K562 (cell line): ENCODE results near the gene TP53I3. TPM values are rescaled to one million over a fixed set of nuclear protein-coding genes. Genes with fewer than 3 reads are reported as not detected.
A peak's percentile ranks its signal among the peaks of the same experiment; 100 is the strongest.

Source experiments
- CBX5 ChIP-seq: IDR thresholded peaks from 2 replicates; pipeline ENCODE4 v1.6.1; 2014; ENCODE audit warnings: low read depth, borderline replicate concordance
- ETV6 ChIP-seq, 3 experiments: fragments of 150-350 bp in 1 of 3; sonication (generic) in 1 of 3; formaldehyde crosslinking in 1 of 3; IDR thresholded peaks; 2 replicates each; pipeline versions ENCODE4 v1.6.1 to v1.8.0; 2014 to 2022; ENCODE audit warnings: borderline replicate concordance in 2 of 3, low read depth in 2 of 3, antibody characterized with exemption in 1 of 3, low read length in 1 of 3, mild to moderate bottlenecking in 1 of 3, missing genetic modification reagents in 1 of 3
- FOS ChIP-seq: IDR thresholded peaks from 3 replicates; pipeline ENCODE4 v1.6.1; 2011; ENCODE audit not compliant: insufficient read length; ENCODE audit errors: extremely low read depth
- KDM2B ChIP-seq: fragments of 250-450 bp; sonication (Bioruptor Pico); IDR thresholded peaks from 2 replicates; pipeline ENCODE4 v1.8.0; 2021; ENCODE audit warnings: mild to moderate bottlenecking, moderate library complexity
- NFRKB ChIP-seq: fragments of 450-650 bp; IDR thresholded peaks from 2 replicates; pipeline ENCODE4 v1.6.1; 2016; ENCODE audit warnings: low read depth
- SFPQ ChIP-seq: fragments of 200-400 bp; formaldehyde crosslinking; IDR thresholded peaks from 2 replicates; pipeline ENCODE4 v1.6.1; 2017; ENCODE audit warnings: mild to moderate bottlenecking, low read depth, low read length, moderate library complexity
- SNRNP70 ChIP-seq: fragments of 200-400 bp; formaldehyde crosslinking; optimal IDR thresholded peaks from 2 replicates; pipeline ENCODE3; 2017; ENCODE audit warnings: low read depth, low read length
- ZBTB1 ChIP-seq: sonication (generic); formaldehyde crosslinking; IDR thresholded peaks from 2 replicates; pipeline ENCODE4 v1.8.1; 2023; ENCODE audit warnings: missing genetic modification reagents, low read depth, mild to moderate bottlenecking, borderline replicate concordance
- ZKSCAN3 ChIP-seq: fragments of 250-450 bp; sonication (Bioruptor Pico); IDR thresholded peaks from 2 replicates; pipeline ENCODE4 v1.4.0; 2020
- ZNF232 ChIP-seq: sonication (generic); formaldehyde crosslinking; IDR thresholded peaks from 2 replicates; pipeline ENCODE4 v1.8.0; 2022; ENCODE audit warnings: mild to moderate bottlenecking, missing genetic modification reagents
- ZNF551 ChIP-seq: fragments of 250-450 bp; sonication (Bioruptor Pico); IDR thresholded peaks from 2 replicates; pipeline ENCODE4 v1.5.0; 2021; ENCODE audit warnings: mild to moderate bottlenecking, moderate library complexity
- ZNF639 ChIP-seq, 2 experiments: fragments of 200-800 bp in 1 of 2; sonication (Bioruptor generic) in 1 of 2; sonication (generic) in 1 of 2; formaldehyde crosslinking in 1 of 2; IDR thresholded peaks in 1 of 2; conservative IDR thresholded peaks in 1 of 2; 2 replicates each; pipeline versions ENCODE4 v1.5.0 to v1.6.1; 2016 to 2020; ENCODE audit warnings: missing compliant biosample characterization in 1 of 2, missing genetic modification characterization in 1 of 2, missing genetic modification reagents in 1 of 2
- polyA plus RNA-seq, 8 experiments: library from polyadenylated mRNA; depleted of rRNA in 4 of 8; stranded (reverse) in 5 of 8; unstranded in 3 of 8; fragments of >200 nt; fragmentation: Nextera tagmentation in 2 of 8; fragmentation: Illumina TruSeq in 1 of 8; extraction: Ambion mirVana in 2 of 8; extraction: Trizol in 1 of 8; gene quantifications; 2 replicates each; pipeline versions ENCODE4 v1.2.1 to v1.2.3, GENCODE V29; 2011 to 2014; ENCODE audit warnings: inconsistent platforms in 1 of 8, missing spikeins in 1 of 8
- total RNA-seq, 7 experiments: library from RNA; depleted of rRNA in 6 of 7; stranded (reverse); fragments of >200 nt in 6 of 7; fragmentation: Illumina TruSeq in 2 of 7; extraction: Trizol in 2 of 7; gene quantifications; 2 replicates each; pipeline versions ENCODE4 v1.2.1 to v1.2.3, GENCODE V29; 2011 to 2021; ENCODE audit warnings: low replicate concordance in 1 of 7
- TF ChIP-seq, protein P1 (sequence below): sonication (generic); formaldehyde crosslinking; IDR thresholded peaks from 2 replicates; pipeline ENCODE4 v1.8.0; 2022; ENCODE audit warnings: mild to moderate bottlenecking, missing genetic modification reagents
- TF ChIP-seq, protein P2 (sequence below): fragments of 150-350 bp; conservative IDR thresholded peaks from 2 replicates; pipeline ENCODE4 v1.6.1; 2014; ENCODE audit warnings: low read length
- TF ChIP-seq, protein P3 (sequence below): sonication (generic); formaldehyde crosslinking; IDR thresholded peaks from 2 replicates; pipeline ENCODE4 v1.8.1; 2023; ENCODE audit warnings: mild to moderate bottlenecking, missing genetic modification reagents

The TP53I3 gene
- total and polyA plus RNA-seq, 9 of the 15 experiments (the other 6 are each of a cell fraction or from before 2014, with no cell fraction given): 0.65 to 9.5 (median 5.6) TPM

GRCh38 chr2:24046930-24047702 lies 37.5 kb downstream of the TP53I3 start, which contains the start of gene WDCP (continued):
- TF ChIP-seq, protein P1, sequence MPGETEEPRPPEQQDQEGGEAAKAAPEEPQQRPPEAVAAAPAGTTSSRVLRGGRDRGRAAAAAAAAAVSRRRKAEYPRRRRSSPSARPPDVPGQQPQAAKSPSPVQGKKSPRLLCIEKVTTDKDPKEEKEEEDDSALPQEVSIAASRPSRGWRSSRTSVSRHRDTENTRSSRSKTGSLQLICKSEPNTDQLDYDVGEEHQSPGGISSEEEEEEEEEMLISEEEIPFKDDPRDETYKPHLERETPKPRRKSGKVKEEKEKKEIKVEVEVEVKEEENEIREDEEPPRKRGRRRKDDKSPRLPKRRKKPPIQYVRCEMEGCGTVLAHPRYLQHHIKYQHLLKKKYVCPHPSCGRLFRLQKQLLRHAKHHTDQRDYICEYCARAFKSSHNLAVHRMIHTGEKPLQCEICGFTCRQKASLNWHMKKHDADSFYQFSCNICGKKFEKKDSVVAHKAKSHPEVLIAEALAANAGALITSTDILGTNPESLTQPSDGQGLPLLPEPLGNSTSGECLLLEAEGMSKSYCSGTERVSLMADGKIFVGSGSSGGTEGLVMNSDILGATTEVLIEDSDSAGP (CRISPR knock-in tag): no peak
- TF ChIP-seq ZNF551 (CRISPR knock-in tag) (no peak), SNRNP70 (no peak), CBX5 (no peak), FOS (peak; percentile 97), ZNF639 (CRISPR knock-in tag; conservative IDR thresholded peaks at IDR 0.05 in 1 of 2, IDR thresholded peaks at IDR 0.05 in 1 of 2) (no peak), ZKSCAN3 (CRISPR knock-in tag) (no peak), KDM2B (no peak), SFPQ (no peak), ZBTB1 (CRISPR knock-in tag) (no peak), ZNF232 (no peak), ETV6 (IDR thresholded peaks at IDR 0.05; ENCODE audit: borderline replicate concordance in 1 of 2, low read depth in 2 of 2, low read length in 1 of 2) (no peak), ETV6 (CRISPR knock-in tag; IDR thresholded peaks at IDR 0.05; ENCODE audit: borderline replicate concordance) (no peak), NFRKB (no peak)
- TF ChIP-seq, protein P2, sequence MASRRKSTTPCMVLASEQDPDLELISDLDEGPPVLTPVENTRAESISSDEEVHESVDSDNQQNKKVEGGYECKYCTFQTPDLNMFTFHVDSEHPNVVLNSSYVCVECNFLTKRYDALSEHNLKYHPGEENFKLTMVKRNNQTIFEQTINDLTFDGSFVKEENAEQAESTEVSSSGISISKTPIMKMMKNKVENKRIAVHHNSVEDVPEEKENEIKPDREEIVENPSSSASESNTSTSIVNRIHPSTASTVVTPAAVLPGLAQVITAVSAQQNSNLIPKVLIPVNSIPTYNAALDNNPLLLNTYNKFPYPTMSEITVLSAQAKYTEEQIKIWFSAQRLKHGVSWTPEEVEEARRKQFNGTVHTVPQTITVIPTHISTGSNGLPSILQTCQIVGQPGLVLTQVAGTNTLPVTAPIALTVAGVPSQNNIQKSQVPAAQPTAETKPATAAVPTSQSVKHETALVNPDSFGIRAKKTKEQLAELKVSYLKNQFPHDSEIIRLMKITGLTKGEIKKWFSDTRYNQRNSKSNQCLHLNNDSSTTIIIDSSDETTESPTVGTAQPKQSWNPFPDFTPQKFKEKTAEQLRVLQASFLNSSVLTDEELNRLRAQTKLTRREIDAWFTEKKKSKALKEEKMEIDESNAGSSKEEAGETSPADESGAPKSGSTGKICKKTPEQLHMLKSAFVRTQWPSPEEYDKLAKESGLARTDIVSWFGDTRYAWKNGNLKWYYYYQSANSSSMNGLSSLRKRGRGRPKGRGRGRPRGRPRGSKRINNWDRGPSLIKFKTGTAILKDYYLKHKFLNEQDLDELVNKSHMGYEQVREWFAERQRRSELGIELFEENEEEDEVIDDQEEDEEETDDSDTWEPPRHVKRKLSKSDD: no peak
- TF ChIP-seq, protein P3, sequence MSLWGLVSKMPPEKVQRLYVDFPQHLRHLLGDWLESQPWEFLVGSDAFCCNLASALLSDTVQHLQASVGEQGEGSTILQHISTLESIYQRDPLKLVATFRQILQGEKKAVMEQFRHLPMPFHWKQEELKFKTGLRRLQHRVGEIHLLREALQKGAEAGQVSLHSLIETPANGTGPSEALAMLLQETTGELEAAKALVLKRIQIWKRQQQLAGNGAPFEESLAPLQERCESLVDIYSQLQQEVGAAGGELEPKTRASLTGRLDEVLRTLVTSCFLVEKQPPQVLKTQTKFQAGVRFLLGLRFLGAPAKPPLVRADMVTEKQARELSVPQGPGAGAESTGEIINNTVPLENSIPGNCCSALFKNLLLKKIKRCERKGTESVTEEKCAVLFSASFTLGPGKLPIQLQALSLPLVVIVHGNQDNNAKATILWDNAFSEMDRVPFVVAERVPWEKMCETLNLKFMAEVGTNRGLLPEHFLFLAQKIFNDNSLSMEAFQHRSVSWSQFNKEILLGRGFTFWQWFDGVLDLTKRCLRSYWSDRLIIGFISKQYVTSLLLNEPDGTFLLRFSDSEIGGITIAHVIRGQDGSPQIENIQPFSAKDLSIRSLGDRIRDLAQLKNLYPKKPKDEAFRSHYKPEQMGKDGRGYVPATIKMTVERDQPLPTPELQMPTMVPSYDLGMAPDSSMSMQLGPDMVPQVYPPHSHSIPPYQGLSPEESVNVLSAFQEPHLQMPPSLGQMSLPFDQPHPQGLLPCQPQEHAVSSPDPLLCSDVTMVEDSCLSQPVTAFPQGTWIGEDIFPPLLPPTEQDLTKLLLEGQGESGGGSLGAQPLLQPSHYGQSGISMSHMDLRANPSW: no peak
